Measurements from ENCODE around the gene STXBP4. TPM values are rescaled to one million over a fixed set of nuclear protein-coding genes. Genes with fewer than 3 reads are reported as not detected.

STXBP4 gene
- total RNA-seq, 1 experiment from 2014 or later = 13.6 TPM

DNA sequence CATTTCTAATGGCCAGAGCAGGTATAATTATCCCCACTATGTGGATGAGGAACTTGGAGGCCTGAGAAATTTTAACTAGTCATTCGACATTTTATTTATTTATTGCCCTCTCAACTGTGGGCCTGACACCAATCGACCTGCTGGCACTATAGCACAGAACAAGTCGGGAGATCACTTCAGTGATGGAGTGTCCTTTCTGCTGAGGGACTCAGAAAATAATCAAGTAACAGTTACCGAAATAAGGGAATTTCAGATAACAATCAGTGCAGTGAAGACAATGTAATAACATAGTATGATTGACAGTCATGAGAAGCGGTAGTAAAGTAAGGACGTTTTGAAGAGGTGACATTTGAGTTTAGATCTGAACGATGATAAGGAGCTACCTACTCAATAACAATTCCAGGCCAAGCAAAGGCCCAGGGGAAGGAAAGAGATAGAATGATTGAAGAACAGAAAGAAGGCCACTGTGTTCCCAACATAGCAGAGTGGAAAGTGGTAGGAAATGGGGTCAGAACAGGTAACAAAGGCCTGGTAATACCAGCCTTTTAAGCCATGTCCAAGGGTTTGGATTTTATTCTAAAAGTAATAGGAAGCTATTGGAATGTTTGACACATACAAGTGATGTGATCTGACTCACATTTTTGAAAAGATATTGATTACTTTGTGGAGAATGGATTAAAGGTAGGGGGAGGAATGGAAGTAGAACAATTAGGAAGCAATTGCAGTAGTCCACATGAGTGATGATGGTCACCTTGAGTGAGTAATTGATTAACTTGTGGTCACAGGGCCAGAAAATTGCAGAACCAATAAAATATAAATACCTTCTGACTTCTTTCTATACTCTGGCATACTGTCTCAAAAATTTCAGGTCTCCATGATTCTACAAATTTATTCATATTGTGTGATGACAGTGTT is 1.4 kb downstream of the STXBP4 start:
- BruUV-seq (replicated peaks) = no TSS peak
- H3K9me3 ChIP-seq (ENCODE audit: control insufficient read depth in 1 of 2, insufficient read depth in 1 of 2, low read depth in 1 of 2, low read length in 2 of 2) = no peaks in the 10 kb centered on the region
- H3K9ac ChIP-seq (ENCODE audit: low read length) = peak overlapping the region; percentile 87
- no peaks in the 10 kb centered on the region for H3K27me3 ChIP-seq (ENCODE audit: insufficient read depth, low read length)
- no peak overlapping the region for H2AFZ ChIP-seq (ENCODE audit: low read depth, low read length, poor library complexity, severe bottlenecking)
- H3K4me3 ChIP-seq (replicated peaks in 1 of 2; ENCODE audit: low read depth in 1 of 2, low read length in 2 of 2) = peak overlapping the region; percentile 94 to 97
- intact Hi-C loops (cut with micrococcal nuclease) = loop anchor here (2.0 kb wide), 1 partner anchor 69 kb away; the partner anchor contains the start of gene TOM1L1
- ChIA-PET RAD21 (ENCODE audit: low non-redundant PET in 1 of 2, low total read pairs in 2 of 2, uncharacterized antibody in 2 of 2, unreplicated experiment in 2 of 2) (no interaction called here), POLR2A (no interaction called here), CTCF (interaction anchor here (1.0 kb wide), 1 partner anchor 544 kb away, joined by 3 read pairs; no protein-coding TSS in a partner anchor)
- ATAC-seq = no peak
- peaks cover 3 to 16% of the 10 kb centered on the region in 2 experiments; a peak in 3 of 4 replicates for H3K4me1 ChIP-seq (ENCODE audit: control insufficient read depth in 1 of 2, insufficient read depth in 2 of 2, low read length in 2 of 2)
- no peak for DNase-seq (ENCODE audit: low read depth, low spot score)
- peaks cover under 1 to 6% of the 10 kb centered on the region in 2 experiments; a peak in 2 of 4 replicates for H3K36me3 ChIP-seq (ENCODE audit: control insufficient read depth in 1 of 2, insufficient read depth in 2 of 2, low read length in 2 of 2)
- H4K20me1 ChIP-seq (ENCODE audit: insufficient read depth) = no peaks in the 10 kb centered on the region
- H3K79me2 ChIP-seq (ENCODE audit: insufficient read depth, low read length) = peaks cover 68% of the 10 kb centered on the region
- H3K4me2 ChIP-seq (ENCODE audit: low read length) = peak overlapping the region; percentile 91
- H3K27ac ChIP-seq (ENCODE audit: low read depth, low read length) = peak overlapping the region; percentile 73; the same call in 1 of the 2 replicates
- 0 out of 2 replicates have a peak, but pooled peaks have one; percentile 10 for TF ChIP-seq SIN3A (IDR thresholded peaks at IDR 0.05; ENCODE audit: low read depth)
- TF ChIP-seq ELF1 (IDR thresholded peaks at IDR 0.05; ENCODE audit: borderline replicate concordance, low read depth) = no peak
- no peaks in the 10 kb centered on the region for H3K9me2 ChIP-seq (ENCODE audit: insufficient read depth)

DNA sequence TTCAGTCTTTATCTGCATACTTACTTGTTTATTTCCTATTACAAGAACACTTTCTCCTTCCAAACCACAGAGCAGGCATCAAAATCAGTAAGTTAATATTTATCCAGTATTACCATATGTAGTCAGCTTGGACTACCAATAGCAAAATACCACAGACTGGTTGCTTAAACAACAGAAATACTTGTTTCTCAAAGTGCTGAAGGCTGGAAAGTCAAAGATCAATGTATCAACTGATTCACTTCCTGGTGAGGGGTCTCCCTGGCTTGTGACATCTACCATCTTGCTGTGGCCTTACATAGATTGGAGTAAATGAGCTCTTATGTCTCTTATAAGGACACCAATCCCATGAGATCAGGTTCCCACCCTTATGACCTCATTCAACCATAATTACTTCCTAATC is 2.6 kb downstream of the STXBP4 start:
- peaks cover 56% of the 10 kb centered on the region for H3K79me2 ChIP-seq (ENCODE audit: insufficient read depth, low read length)
- peaks cover 3 to 16% of the 10 kb centered on the region in 2 experiments; a peak in 3 of 4 replicates for H3K4me1 ChIP-seq (ENCODE audit: control insufficient read depth in 1 of 2, insufficient read depth in 2 of 2, low read length in 2 of 2)
- TF ChIP-seq RAD21 (IDR thresholded peaks at IDR 0.05; ENCODE audit: low read depth) (no peak), CBX3 (IDR thresholded peaks at IDR 0.05; ENCODE audit: low read depth) (no peak), CEBPB (IDR thresholded peaks at IDR 0.05; ENCODE audit: low read depth) (no peak), SRF (IDR thresholded peaks at IDR 0.05; ENCODE audit: low read depth) (no peak), ZNF274 (IDR thresholded peaks at IDR 0.05; ENCODE audit: low read depth, low read length) (no peak)
- TF ChIP-seq, protein P1, sequence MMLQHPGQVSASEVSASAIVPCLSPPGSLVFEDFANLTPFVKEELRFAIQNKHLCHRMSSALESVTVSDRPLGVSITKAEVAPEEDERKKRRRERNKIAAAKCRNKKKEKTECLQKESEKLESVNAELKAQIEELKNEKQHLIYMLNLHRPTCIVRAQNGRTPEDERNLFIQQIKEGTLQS (IDR thresholded peaks at IDR 0.05) = no peak
- RAD21 ChIA-PET (ENCODE audit: low non-redundant PET in 1 of 2, low total read pairs in 2 of 2, uncharacterized antibody in 2 of 2, unreplicated experiment in 2 of 2) = no interaction called here
- intact Hi-C loops (cut with micrococcal nuclease) = no loop called here
- no peaks in the 10 kb centered on the region for H4K20me1 ChIP-seq (ENCODE audit: insufficient read depth)
- H3K36me3 ChIP-seq (ENCODE audit: control insufficient read depth in 1 of 2, insufficient read depth in 2 of 2, low read length in 2 of 2) = no peaks in the 10 kb centered on the region
- H3K4me2 ChIP-seq (ENCODE audit: low read length) = no peak overlapping the region
- no TSS peak for BruUV-seq (replicated peaks)
- POLR2A ChIA-PET = no interaction called here
- H3K27me3 ChIP-seq (ENCODE audit: insufficient read depth, low read length) = no peaks in the 10 kb centered on the region
- H3K9me2 ChIP-seq (ENCODE audit: insufficient read depth) = no peaks in the 10 kb centered on the region
- H3K4me3 ChIP-seq (replicated peaks in 1 of 2; ENCODE audit: low read depth in 1 of 2, low read length in 2 of 2) = no peak overlapping the region
- H2AFZ ChIP-seq (ENCODE audit: low read depth, low read length, poor library complexity, severe bottlenecking) = no peak overlapping the region
- ATAC-seq (no peak), DNase-seq (ENCODE audit: low read depth, low spot score) (no peak)
- CTCF ChIA-PET = no interaction called here
- no peaks in the 10 kb centered on the region for H3K9me3 ChIP-seq (ENCODE audit: control insufficient read depth in 1 of 2, insufficient read depth in 1 of 2, low read depth in 1 of 2, low read length in 2 of 2)
- H3K9ac ChIP-seq (ENCODE audit: low read length) = no peak overlapping the region
- H3K27ac ChIP-seq (ENCODE audit: low read depth, low read length) = no peak overlapping the region
